Psoas muscle (tissue), 8 donors: ENCODE data around the gene ABCC1. TPM values are rescaled to one million over a fixed set of nuclear protein-coding genes. Genes with fewer than 3 reads are reported as not detected.

ENCODE experiments used
- ATAC-seq, 4 donors: fragments of 200-7000 bp; cut with Tn5 transposase; one replicate each; pipeline ENCODE4 v1.9.1; 2020; ENCODE audit warnings: moderate library complexity in 3 of 4, mild to moderate bottlenecking in 2 of 4
- DNase-seq, 2 donors: peaks; one replicate each; pipeline ENCODE4 v3.0.0-alpha.2; 2020
- H3K27ac ChIP-seq: fragments of 200-600 bp; one replicate; pipeline ENCODE4 v1.8.0; 2022
- H3K27me3 ChIP-seq, 3 donors: fragments of 200-600 bp in 1 of 3; one replicate each; pipeline versions ENCODE4 v1.6.1 to v1.8.0; 2013 to 2022; ENCODE audit warnings: low read length in 2 of 3, mild to moderate bottlenecking in 2 of 3, moderate library complexity in 1 of 3; ENCODE audit not compliant: insufficient read depth in 3 of 3
- H3K36me3 ChIP-seq, 2 donors: fragments of 200-600 bp in 1 of 2; one replicate each; pipeline versions ENCODE4 v1.6.1 to v1.8.0; 2013 to 2022; ENCODE audit warnings: low read depth in 1 of 2, mild to moderate bottlenecking in 1 of 2, moderate library complexity in 1 of 2; ENCODE audit not compliant: insufficient read depth in 1 of 2
- H3K4me1 ChIP-seq: fragments of 200-600 bp; one replicate; pipeline ENCODE4 v1.8.0; 2022
- H3K4me3 ChIP-seq: fragments of 200-600 bp; one replicate; pipeline ENCODE4 v1.8.0; 2022; ENCODE audit warnings: mild to moderate bottlenecking
- H3K9me3 ChIP-seq: fragments of 200-600 bp; one replicate; pipeline ENCODE4 v1.8.0; 2022
- WGBS, 3 donors: extraction: QIAGEN DNeasy Blood & Tissue Kit; methylation state at CpG; one replicate each; pipeline versions ENCODE4 v1.1.6 to v1.1.7; 2013; 5-methylcytosine and 5-hydroxymethylcytosine counted together
- intact Hi-C, 2 donors: fragments of 100-400 bp; cut with DNase I; formaldehyde crosslinking; loops; one replicate each; pipeline versions ENCODE4 v1.11.0 to v1.14.2; 2022
- polyA plus RNA-seq, 3 donors: library from polyadenylated mRNA; stranded (reverse); fragments of 200-250 nt; gene quantifications; one replicate each; pipeline ENCODE4 v1.2.3, GENCODE V29; 2013
- total RNA-seq, 4 donors: library from RNA; stranded (reverse); fragmentation: NEBNext Ultra II Directional in 2 of 4; extraction: Animal tissue kit (Norgen Biotek cat#: 25700) in 2 of 4; gene quantifications; one replicate each; pipeline versions ENCODE4 v1.2.1 to v1.2.4, GENCODE V29; 2021 to 2023
- TF ChIP-seq, protein P1 (sequence below): fragments of 200-600 bp; IDR thresholded peaks from one replicate; pipeline ENCODE4 v1.8.0; 2022; ENCODE audit warnings: antibody characterized with exemption
- donor health status: healthy with polysubstance abuse.
- donor health status: DM: no; HTN: no; CAD: no; lungs with moderate emphysema.
- donor health status: Bipolar disorder and iron deficiency.
- donor health status: healthy.
- donor health status: DM: yes; HTN: yes; CAD: no.
- donor health status: DM: no; HTN: no; CAD: no.
- donor health status: DM: no; HTN: no; CAD: no.
- donor health status: DM: yes; HTN: yes; CAD: no.

ABCC1 gene
- total and polyA plus RNA-seq, 7 donors: 7.4 to 36.5 (median 20.5) TPM

DNA sequence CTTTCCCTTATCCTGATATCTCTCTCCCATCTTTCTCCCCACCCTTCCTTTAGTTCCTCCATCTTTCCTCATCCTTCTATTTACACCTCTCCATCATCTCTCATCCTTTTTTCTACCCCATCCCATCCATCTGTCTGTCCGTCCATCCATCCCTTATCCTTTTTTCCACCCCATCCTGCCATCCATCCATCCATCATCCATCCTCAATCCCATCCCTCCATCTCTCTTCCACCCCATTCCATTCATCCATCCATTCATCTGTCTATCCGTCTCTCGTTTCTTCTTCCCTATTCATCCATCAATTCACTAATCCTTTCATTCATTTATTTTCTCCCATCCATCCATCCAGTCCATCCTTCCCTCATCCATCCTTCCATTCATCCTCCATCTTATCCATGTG, 205.8 kb downstream of the ABCC1 start:
- H3K36me3 ChIP-seq: no peaks in the 10 kb centered on the region
- TF ChIP-seq, protein P1, sequence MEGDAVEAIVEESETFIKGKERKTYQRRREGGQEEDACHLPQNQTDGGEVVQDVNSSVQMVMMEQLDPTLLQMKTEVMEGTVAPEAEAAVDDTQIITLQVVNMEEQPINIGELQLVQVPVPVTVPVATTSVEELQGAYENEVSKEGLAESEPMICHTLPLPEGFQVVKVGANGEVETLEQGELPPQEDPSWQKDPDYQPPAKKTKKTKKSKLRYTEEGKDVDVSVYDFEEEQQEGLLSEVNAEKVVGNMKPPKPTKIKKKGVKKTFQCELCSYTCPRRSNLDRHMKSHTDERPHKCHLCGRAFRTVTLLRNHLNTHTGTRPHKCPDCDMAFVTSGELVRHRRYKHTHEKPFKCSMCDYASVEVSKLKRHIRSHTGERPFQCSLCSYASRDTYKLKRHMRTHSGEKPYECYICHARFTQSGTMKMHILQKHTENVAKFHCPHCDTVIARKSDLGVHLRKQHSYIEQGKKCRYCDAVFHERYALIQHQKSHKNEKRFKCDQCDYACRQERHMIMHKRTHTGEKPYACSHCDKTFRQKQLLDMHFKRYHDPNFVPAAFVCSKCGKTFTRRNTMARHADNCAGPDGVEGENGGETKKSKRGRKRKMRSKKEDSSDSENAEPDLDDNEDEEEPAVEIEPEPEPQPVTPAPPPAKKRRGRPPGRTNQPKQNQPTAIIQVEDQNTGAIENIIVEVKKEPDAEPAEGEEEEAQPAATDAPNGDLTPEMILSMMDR: no peak
- H3K9me3 ChIP-seq: no peaks in the 10 kb centered on the region
- H3K27me3 ChIP-seq: no peaks in the 10 kb centered on the region
- ATAC-seq: no peak
- no peak for DNase-seq
- no peak overlapping the region for H3K27ac ChIP-seq
- 92 to 93% (median 93%) methylated on average over 3 of the region's 3 CpGs for WGBS, 3 donors
- intact Hi-C loops: no loop called here
- no peak overlapping the region for H3K4me3 ChIP-seq
- H3K4me1 ChIP-seq: peaks cover 6% of the 10 kb centered on the region

DNA sequence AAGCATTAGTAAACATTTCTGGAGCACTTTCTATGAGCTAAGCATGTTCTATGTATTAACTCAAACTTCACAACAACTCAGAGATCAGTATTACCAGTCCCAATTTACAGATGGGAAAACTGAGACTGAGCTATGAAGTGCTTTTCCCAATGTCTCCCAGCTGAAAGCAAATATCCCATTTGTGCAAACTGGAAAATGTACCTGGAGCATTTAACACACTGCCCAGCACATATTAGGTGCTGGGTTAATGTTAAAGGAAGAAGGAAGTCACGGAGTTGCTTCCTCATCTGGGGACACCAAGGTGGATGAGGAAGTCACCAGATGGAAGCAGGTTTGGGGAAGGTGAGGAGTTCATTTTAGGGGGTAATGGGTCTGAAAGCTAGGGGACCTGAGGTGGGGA, 207.8 kb downstream of the ABCC1 start:
- intact Hi-C loops: no loop called here
- DNase-seq: no peak

DNA sequence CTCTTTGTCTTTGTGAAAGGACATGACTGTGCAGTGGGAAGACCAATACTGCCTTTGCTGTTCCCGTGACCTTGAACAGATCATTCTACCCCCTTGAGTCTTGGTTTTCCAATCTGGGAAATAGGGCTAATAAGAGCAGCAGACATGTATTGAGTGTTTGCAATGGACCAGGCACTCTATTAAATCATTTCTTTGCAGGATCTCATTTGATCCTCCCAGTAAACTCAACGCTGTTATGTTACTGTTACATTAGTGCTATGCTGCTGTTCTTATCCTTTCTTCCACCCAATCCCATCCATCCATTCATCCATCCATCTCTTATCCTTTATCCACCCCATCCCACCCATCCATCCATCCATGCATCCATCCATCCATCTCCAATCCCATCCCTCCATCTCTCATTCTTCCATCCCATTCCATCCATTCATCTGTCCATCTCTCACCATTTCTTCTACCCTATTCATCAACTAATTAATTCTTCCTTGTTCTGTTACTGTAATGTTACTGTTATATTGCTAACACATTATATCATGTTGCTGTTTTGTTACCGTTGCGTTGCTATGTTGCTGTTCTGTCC, 208.8 kb downstream of the ABCC1 start:
- DNase-seq: no peak
- no peaks in the 10 kb centered on the region for H3K9me3 ChIP-seq
- no peaks in the 10 kb centered on the region for H3K36me3 ChIP-seq
- TF ChIP-seq, protein P1: no peak
- intact Hi-C loops: no loop called here
- H3K27ac ChIP-seq: no peak overlapping the region
- no peak for ATAC-seq
- H3K27me3 ChIP-seq: no peaks in the 10 kb centered on the region
- WGBS, 3 donors: 83 to 98% (median 97%) methylated on average over 4 of the region's 4 CpGs
- no peak overlapping the region for H3K4me3 ChIP-seq
- no peaks in the 10 kb centered on the region for H3K4me1 ChIP-seq

More for the DNA sequence above, 207.8 kb downstream of the ABCC1 start:
- Histone ChIP-seq H3K36me3 (no peaks in the 10 kb centered on the region), H3K27ac (no peak overlapping the region), H3K27me3 (no peaks in the 10 kb centered on the region), H3K4me3 (no peak overlapping the region), H3K4me1 (no peaks in the 10 kb centered on the region), H3K9me3 (no peaks in the 10 kb centered on the region)
- TF ChIP-seq, protein P1: no peak
- 89 to 100% (median 95%) methylated on average over 1 of the region's 1 CpG for WGBS, 3 donors
- no peak for ATAC-seq

DNA sequence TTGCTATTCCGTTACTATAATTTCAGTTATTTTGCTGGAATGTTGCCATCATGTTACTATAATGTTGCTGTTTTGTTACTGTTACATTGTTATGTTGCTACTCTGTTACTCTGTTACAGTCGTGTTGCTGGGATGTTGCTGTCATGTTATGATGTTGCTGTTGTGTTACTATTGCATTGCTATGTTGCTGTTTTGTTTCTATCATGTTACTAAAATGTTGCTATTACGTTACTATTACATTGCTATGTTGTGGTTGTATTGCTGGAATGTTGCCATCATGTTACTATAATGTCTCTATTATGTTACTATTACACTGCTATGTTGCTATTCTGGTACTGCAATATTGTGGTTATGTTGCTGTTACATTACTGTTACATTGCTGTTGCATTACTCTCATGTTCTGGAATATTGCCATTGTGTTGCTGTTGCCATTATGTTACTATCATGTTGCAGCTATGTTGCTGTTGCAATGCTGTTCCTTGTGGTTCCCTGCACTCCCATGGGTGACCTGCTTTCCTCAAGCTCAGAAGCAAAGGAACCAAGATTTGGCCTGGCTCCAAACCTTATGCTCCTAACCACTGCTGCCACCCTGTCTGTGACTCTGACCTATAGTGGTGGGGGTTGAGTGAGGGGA, 209.4 kb downstream of the ABCC1 start:
- intact Hi-C loops: no loop called here
- no peaks in the 10 kb centered on the region for H3K36me3 ChIP-seq
- H3K27ac ChIP-seq: no peak overlapping the region
- DNase-seq (no peak), ATAC-seq (no peak)
- H3K4me1 ChIP-seq: no peaks in the 10 kb centered on the region
- 83 to 87% (median 87%) methylated on average over 3 of the region's 3 CpGs for WGBS, 3 donors
- TF ChIP-seq, protein P1: no peak
- H3K27me3 ChIP-seq: no peaks in the 10 kb centered on the region
- no peaks in the 10 kb centered on the region for H3K9me3 ChIP-seq
- H3K4me3 ChIP-seq: no peak overlapping the region

DNA sequence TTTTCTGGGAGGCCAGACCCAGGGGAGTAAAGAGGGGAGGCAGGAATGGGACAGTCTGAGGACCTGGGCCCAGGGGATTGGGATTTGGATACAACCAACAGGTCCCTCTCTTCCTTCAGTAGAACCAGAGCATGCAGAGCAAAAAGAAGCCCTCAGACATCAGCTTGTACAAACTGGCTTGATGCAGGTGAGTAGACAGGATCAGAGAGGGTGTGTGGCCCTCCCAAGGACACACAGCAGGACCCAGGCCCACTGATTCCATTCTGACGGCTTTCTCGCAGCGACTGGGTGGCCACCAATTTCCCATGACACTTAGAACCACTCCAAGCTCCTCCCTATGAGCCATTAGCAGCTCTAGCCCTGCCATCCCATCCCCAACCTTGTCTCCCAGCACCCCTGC, 210.2 kb downstream of the ABCC1 start:
- TF ChIP-seq, protein P1: no peak
- 89 to 95% (median 93%) methylated on average over 3 of the region's 3 CpGs for WGBS, 3 donors
- no peaks in the 10 kb centered on the region for H3K9me3 ChIP-seq
- DNase-seq: no peak
- no peak overlapping the region for H3K27ac ChIP-seq
- no peak for ATAC-seq
- H3K4me1 ChIP-seq: no peaks in the 10 kb centered on the region
- no peaks in the 10 kb centered on the region for H3K27me3 ChIP-seq
- no peak overlapping the region for H3K4me3 ChIP-seq
- H3K36me3 ChIP-seq: no peaks in the 10 kb centered on the region
- intact Hi-C loops: no loop called here
